ENCODE results near the gene SPATA9. TPM values are rescaled to one million over a fixed set of nuclear protein-coding genes. Genes with fewer than 3 reads are reported as not detected.

SPATA9 gene
- total and polyA plus RNA-seq, 9 of the 15 experiments (the other 6 are each of a cell fraction or from before 2014, with no cell fraction given), result 0.16 to 5.5 (median 0.39) TPM; not detected in 3

GRCh38 chr5:95709967-95710650, 27.3 kb upstream of the SPATA9 start (continued):
- TF ChIP-seq CHD7 (IDR thresholded peaks at IDR 0.05; ENCODE audit: low read depth, low read length) (no peak), CREM (IDR thresholded peaks at IDR 0.05; ENCODE audit: low read depth) (0 out of 2 replicates have a peak, but pooled peaks have one; percentile 30), ARID2 (IDR thresholded peaks at IDR 0.05) (no peak), ZNF253 (CRISPR knock-in tag; conservative IDR thresholded peaks at IDR 0.05) (no peak), NR2C1 (IDR thresholded peaks at IDR 0.05) (no peak), NR2C1 (tag; IDR thresholded peaks at IDR 0.05) (peak; percentile 46; the same call in 1 of the 2 replicates), SAFB (IDR thresholded peaks at IDR 0.05; ENCODE audit: borderline replicate concordance, low read depth, low read length) (no peak), ZNF347 (CRISPR knock-in tag; IDR thresholded peaks at IDR 0.05; ENCODE audit: low read depth) (no peak), UBTF (IDR thresholded peaks at IDR 0.05; ENCODE audit: borderline replicate concordance in 1 of 2, low read depth in 2 of 2, low read length in 2 of 2) (no peak), ZNF41 (CRISPR knock-in tag; conservative IDR thresholded peaks at IDR 0.05) (no peak)
- TF ChIP-seq, protein P1, sequence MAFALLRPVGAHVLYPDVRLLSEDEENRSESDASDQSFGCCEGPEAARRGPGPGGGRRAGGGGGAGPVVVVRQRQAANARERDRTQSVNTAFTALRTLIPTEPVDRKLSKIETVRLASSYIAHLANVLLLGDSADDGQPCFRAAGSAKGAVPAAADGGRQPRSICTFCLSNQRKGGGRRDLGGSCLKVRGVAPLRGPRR (CRISPR knock-in tag; IDR thresholded peaks at IDR 0.05), result no peak
- TF ChIP-seq, protein P2, sequence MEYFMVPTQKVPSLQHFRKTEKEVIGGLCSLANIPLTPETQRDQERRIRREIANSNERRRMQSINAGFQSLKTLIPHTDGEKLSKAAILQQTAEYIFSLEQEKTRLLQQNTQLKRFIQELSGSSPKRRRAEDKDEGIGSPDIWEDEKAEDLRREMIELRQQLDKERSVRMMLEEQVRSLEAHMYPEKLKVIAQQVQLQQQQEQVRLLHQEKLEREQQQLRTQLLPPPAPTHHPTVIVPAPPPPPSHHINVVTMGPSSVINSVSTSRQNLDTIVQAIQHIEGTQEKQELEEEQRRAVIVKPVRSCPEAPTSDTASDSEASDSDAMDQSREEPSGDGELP (CRISPR knock-in tag; IDR thresholded peaks at IDR 0.05; ENCODE audit: borderline replicate concordance), result peak; percentile 65
